GM18505 (cell line): Measurements from ENCODE around the gene BTBD9.

ENCODE experiments used
- ATAC-seq: cut with Tn5 transposase; IDR thresholded peaks from one replicate; pipeline ENCODE4 v1.9.1; 2021; ENCODE audit not compliant: unreplicated experiment
- POLR2A ChIP-seq: IDR thresholded peaks from 4 replicates; pipeline ENCODE4 v1.6.1; 2011; ENCODE audit warnings: borderline replicate concordance; ENCODE audit not compliant: insufficient read depth, insufficient read length; ENCODE audit errors: extremely low read depth

Gene BTBD9

DNA sequence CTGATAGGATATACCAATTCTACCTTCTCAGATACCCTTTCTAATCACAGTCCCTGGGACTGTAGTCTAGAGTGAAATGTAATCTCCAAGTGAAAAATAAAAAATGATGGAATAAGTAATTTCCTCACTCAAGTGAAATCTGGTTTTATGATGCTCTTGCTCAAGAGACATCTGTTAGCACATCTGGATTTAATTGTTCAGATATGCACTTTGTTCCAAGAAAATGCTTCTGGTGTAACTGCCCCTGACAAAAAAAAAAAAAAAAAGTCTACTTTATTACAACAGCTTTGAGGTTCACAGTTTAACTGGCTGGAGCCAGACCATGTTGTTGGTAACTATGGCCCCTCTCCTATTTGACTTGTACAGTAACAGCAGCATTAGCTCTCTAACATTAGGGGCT is 251.8 kb downstream of the BTBD9 start:
- no peak for ATAC-seq
- TF ChIP-seq POLR2A, result no peak

DNA sequence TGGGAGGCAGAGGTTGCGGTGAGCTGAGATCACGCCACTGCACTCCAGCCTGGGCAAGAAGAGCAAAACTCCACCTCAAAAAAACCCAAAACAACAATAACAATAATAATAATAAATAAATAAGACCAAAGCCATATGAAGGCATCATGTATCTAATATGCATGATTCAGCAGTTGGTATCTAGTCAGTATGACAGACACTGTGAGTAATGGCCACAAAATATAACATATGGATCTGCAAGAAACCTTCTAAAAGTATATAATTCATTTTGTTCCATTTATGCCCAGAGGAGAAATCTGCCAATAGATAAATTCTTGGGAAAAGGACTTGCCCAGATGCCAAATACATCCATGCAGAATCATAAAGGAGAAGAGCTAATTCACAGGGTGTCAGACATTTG is 252.3 kb downstream of the BTBD9 start:
- no peak for TF ChIP-seq POLR2A
- ATAC-seq, result no peak

DNA sequence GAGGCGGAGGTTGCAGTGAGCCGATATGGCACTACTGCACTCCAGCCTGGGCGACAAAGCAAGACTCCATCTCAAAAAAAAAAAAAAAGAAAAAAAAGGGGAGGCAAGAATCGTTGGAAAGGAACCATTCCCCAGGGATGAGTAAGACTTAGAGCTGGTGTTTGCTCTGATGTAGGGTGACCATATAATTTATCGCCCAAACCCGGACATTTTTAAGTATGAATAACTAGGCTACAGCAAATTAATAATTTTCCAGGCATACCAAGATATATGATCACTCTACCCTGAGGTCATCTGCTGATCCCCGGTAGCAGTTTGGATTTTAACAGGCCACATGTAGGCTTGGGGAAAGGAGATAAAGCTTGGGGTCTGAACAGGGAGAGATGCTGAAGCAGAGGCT is 260.9 kb downstream of the BTBD9 start:
- no peak for ATAC-seq
- TF ChIP-seq POLR2A, result no peak

DNA sequence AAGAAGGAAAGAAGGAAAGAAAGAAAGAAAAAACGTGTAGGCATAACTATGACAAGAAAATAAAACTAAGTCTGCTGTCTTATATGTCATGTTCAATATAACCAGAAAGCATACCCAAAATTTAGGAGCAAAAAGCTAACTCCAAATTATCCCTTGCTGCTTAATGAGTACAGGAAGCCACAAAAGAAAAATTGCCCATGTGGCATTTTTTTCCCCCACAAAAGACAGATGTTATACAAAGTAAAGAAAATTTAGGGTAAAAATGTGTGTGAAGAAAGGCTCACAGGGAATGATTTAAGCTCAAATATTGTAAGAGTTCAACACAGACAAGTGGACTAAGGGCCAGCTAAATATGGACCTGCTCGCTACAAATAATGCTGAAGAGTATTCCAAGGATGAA is 263.8 kb downstream of the BTBD9 start:
- ATAC-seq, result no peak
- no peak for TF ChIP-seq POLR2A

DNA sequence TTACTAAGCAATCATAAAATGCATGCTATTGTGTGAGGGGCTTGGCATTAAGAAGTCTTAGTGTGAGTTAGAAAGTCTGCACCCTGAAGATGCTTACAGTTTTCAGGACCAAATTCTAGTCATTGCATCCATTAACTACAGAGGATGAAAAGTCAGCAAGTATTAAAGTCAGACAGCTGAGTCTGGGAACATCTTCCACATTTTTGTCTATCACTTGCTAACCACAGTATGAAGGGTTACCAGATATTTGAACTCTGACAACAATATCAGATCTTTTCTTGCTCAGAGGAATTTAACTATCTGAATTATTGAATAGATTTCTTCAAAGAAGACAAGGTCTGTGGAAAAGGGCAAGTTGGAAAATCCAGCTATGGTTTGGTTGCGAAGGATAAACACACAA is 264.4 kb downstream of the BTBD9 start:
- no peak for TF ChIP-seq POLR2A
- ATAC-seq, result no peak

DNA sequence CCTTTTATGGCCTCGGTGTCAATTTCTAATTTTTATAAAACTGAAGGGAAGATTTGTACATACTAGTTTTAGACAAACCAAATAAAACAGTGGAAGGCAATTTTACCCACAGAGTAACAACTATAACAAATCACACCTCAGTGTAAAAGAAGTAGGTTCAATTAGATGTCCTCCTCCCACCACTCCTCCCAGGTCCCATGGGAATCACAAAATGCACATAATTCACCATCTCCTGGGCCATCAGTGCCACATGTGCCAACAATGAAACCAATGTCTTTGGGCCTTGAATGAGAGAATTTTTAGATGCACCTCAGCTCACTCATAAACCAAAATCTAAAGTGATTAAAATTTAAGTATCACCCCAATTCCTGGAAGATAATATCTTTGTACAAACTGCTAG is 267.8 kb downstream of the BTBD9 start:
- no peak for ATAC-seq

DNA sequence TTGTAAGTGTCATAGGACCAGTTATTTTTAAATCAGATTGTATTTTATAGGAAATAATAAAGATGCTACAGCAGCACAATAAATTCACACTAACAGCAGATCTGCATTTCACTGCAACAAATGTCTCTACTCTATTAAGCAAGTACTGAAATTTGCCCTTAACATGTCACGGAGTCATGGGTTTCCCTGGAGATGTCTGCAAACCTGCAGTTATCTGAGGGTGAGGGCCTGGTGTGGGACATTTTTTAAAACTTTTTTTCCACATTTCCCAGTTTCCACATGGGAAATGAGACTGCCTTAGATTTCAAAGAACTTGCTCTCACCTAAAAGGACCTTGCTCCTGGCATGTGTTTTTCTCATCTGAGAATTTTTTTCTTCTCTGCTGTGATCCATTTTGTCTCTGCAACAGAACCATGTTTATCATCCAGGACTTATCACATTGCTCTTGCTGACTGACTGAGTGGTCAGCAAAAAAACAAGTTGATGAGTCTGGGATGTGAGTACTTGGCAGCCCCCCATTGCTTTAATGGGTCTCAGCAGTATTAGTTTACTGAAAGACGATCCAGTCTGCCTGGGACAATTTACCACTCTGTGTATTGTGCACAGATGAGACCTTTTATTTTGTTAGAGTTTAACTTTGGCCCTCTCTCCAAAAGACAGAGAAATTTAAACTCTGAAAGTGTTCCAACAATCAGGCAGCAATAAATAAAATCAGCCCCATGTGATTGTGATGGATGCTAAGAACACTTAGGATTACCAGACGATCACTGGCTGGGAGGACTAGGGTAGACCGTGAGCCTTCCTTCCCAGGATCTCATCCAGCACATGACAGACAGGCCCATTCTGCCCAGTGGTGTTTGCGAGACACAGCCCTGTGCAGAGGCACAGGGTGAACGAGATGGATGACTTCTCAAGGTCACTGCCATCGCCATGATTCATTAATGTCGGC is 268.8 kb downstream of the BTBD9 start:
- no peak for ATAC-seq
- no peak for TF ChIP-seq POLR2A

More for the DNA sequence above, 267.8 kb downstream of the BTBD9 start:
- TF ChIP-seq POLR2A, result no peak

DNA sequence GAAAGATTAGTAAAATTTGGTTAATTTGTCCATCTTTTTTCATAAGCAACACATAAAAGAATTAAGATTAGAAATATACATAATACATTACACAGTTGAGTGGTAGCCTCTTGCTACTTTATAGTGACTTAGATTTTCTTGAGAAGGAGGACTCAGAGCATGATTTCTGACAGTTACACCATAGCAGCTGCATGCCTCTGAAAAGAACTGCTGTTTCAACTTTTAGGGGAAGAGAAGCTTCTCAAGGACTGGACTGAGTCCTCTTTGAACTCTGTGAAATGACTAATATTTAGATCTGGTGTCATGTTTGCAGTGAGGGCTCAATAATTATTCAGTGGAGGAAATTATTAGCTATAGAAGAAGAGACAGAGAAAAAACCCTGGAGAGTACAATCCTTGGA is 272.5 kb downstream of the BTBD9 start:
- no peak for TF ChIP-seq POLR2A
- no peak for ATAC-seq

DNA sequence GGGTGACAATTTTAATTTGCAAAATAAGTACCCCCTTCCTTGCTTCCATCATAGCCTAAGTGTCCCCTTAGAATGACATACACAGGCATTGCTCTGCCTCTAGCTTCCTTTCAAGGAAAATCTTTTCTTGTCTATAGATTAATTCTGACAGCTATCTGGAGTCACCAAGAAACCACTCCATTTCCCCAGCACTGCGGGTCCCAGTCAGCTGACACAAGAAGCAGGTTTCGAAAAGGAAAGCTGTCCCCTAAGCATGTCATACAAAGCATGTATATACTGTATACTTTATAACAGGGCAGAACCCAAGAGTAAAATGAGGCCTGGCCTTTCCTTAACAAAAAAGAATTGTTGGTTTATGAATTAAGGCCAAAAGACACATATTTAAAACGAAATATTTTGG is 273.5 kb downstream of the BTBD9 start:
- TF ChIP-seq POLR2A, result no peak
- ATAC-seq, result no peak

DNA sequence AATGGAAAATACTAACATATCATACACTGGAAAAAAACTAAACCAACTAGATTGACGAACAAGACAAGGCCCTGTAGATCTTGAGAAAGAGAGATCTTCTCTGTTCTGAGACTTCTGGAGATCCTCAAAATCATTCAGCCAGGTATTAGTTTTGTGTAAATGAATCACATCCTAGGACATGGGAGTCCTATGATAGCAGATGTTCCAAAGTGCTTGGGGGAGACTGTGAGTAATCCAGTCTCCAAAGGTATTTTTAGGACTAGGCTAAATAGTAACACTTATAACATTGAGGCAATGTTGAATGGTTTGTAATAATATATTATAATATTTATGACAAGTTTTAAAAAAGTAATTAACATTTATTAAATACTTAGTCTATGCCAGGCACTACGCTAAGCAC is 275.0 kb downstream of the BTBD9 start:
- no peak for ATAC-seq
- no peak for TF ChIP-seq POLR2A

DNA sequence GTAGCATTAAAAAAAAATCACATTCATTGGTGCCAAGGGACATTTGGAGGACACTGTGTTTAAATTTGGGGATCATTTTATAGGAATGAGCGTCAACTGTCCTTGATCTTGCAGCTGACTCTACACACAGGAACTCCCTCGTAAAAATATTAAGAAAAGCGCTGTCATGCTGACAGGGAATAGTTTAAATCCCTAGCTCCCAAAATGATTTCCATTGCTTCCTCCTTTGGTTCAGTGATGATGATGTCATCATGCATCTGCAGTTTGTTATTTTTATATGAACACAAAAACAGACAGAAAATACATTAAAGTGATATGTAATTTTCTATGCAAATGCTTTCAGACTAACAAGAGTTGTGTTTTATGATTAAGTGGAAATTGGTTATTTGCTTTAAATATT is 275.6 kb downstream of the BTBD9 start:
- TF ChIP-seq POLR2A, result no peak

DNA sequence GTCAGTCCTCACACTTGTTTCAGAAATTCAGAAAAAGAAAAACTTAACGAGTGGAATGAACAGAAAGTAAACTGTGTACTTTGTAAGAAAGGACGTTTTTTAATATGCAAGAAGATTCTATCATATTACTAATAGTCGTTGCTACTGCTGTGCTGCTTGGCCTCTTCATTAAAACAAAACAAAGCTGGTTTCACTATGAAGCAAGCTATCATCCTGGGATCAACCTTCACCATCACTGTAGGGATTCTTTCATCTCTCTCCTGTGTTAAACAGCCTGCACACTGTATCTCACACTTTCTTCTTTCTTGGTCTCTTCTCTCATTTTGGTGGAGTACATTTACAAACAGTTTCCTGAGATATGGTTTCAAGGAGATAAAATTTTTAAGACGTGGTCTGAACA is 284.2 kb downstream of the BTBD9 start:
- no peak for TF ChIP-seq POLR2A
- ATAC-seq, result no peak

More for the DNA sequence above, 275.6 kb downstream of the BTBD9 start:
- no peak for ATAC-seq

DNA sequence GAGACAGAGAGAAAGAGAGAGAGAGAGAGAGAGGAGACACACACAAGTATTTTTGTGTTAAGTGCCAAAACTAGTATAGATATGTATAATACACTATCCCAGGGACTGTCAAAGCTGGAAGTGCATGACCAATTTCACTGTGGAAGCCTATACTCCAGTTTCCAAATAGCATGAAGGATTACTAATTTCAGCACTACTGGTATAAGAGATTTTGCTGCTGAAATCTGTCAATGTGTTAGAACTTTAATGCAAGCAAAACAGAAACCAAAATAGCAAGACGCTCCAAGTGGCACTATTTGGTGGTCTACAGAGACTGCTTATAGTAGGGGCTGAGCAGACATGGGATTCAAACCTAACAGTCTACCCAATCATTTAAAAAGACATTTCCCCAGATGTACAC is 284.8 kb downstream of the BTBD9 start:
- no peak for TF ChIP-seq POLR2A
- no peak for ATAC-seq

DNA sequence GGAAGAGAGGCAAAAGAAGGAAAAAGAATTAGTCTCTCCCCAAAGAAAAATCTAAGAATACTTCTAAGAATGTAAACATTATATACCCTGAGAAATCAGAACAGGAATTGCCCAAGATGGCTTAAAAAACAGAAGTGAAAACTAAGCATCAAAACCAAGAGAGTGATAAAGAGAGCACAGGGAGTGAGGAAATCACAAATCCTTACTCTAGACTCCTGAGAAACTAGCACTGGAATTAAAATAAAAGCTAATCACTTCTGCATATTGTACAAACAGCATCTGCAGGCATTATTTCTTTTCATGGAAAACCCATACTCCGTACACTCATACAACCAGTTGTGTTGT is 285.7 kb downstream of the BTBD9 start:
- ATAC-seq, result no peak
- TF ChIP-seq POLR2A, result no peak
